Measurements from ENCODE around the gene CSF2RB.

Gene CSF2RB

DNA sequence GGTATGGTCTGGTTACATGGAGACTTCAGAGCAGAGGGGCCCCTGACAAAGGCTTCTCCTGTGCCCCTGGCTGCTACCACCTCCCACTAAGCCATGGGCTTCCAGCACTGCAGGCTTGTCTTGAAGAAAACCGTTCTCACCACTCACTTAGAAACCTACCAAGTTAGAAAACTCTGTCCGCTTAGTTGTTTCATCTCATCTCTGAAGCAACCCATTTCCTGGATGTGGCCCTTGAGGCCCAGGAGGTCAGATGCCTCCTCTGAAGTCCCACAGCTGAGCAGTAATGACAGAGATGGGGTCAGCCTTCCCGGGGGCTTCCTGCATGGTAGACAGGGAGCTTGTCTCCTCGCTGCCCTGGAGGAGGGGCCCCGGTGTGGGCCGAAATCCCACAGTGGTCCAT lies 12.9 kb downstream of the CSF2RB start:
- Histone ChIP-seq H3F3A (ENCODE audit: low read depth) (no peaks in the 10 kb centered on the region), H3K9me2 (replicated peaks; ENCODE audit: low read depth, low read length) (no peaks in the 10 kb centered on the region), H3K4me1 (ENCODE audit: insufficient read depth, low read length, poor library complexity, severe bottlenecking) (no peaks in the 10 kb centered on the region), H3K9me3 (ENCODE audit: insufficient read depth, low read depth, low read length) (no peaks in the 10 kb centered on the region), H3K4me2 (ENCODE audit: low read depth, low read length, poor library complexity, severe bottlenecking) (no peak overlapping the region), H3K27me3 (ENCODE audit: insufficient read depth, low read length, poor library complexity, severe bottlenecking) (no peaks in the 10 kb centered on the region), H4K20me1 (ENCODE audit: insufficient read depth, low read length, poor library complexity, severe bottlenecking) (no peaks in the 10 kb centered on the region), H2AFZ (ENCODE audit: low read length) (no peak overlapping the region), H3K4me3 (ENCODE audit: low read length, poor library complexity, severe bottlenecking) (no peak overlapping the region), H3K36me3 (ENCODE audit: insufficient read depth, low read length) (no peaks in the 10 kb centered on the region), H3K9ac (ENCODE audit: low read depth, low read length, poor library complexity, severe bottlenecking) (no peak overlapping the region), H3K79me2 (ENCODE audit: insufficient read depth, low read length) (no peaks in the 10 kb centered on the region)
- TF ChIP-seq, protein P1, sequence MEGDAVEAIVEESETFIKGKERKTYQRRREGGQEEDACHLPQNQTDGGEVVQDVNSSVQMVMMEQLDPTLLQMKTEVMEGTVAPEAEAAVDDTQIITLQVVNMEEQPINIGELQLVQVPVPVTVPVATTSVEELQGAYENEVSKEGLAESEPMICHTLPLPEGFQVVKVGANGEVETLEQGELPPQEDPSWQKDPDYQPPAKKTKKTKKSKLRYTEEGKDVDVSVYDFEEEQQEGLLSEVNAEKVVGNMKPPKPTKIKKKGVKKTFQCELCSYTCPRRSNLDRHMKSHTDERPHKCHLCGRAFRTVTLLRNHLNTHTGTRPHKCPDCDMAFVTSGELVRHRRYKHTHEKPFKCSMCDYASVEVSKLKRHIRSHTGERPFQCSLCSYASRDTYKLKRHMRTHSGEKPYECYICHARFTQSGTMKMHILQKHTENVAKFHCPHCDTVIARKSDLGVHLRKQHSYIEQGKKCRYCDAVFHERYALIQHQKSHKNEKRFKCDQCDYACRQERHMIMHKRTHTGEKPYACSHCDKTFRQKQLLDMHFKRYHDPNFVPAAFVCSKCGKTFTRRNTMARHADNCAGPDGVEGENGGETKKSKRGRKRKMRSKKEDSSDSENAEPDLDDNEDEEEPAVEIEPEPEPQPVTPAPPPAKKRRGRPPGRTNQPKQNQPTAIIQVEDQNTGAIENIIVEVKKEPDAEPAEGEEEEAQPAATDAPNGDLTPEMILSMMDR (conservative IDR thresholded peaks at IDR 0.05; ENCODE audit: low read length), result no peak
- no peak for TF ChIP-seq EZH2phosphoT487 (IDR thresholded peaks at IDR 0.05; ENCODE audit: borderline replicate concordance)

DNA sequence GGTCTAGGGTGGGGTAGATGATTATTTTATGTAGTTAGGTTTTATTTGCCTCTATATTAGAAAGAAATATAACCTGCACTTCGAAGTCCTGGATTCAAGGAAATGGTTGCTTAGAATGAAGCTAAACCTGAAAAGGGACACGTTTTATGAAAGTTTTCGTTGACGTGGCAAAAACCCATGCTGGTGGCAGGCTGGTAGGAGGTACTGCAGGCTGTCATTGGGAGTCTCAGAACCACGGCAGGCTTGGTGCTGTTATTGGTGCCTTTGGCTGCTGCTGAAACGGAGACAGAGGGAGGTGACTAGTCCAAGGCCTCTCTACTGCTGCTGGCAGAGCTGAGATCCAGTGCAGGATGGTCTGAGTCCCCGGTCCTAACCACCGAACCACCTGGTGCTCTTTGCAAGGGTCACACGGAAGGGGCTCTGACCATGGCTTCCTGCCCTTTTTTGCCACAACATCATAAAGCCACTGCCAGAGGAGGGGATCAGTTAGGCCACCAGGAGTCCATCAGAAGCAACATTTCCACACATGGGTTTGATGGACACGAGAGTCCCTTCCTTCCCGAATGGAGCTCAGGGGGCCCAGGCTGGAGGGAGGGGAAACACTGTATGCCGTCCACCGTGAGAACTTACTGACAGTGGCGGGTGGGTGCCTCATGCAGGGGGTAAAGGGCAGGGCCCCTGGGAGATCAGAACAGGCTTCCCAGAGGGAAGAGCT lies 13.4 kb downstream of the CSF2RB start:
- H3K4me2 ChIP-seq (ENCODE audit: low read depth, low read length, poor library complexity, severe bottlenecking), result no peak overlapping the region
- no peaks in the 10 kb centered on the region for H3K27me3 ChIP-seq (ENCODE audit: insufficient read depth, low read length, poor library complexity, severe bottlenecking)
- no peaks in the 10 kb centered on the region for H4K20me1 ChIP-seq (ENCODE audit: insufficient read depth, low read length, poor library complexity, severe bottlenecking)
- H3K9ac ChIP-seq (ENCODE audit: low read depth, low read length, poor library complexity, severe bottlenecking), result no peak overlapping the region
- H3K9me2 ChIP-seq (replicated peaks; ENCODE audit: low read depth, low read length), result no peaks in the 10 kb centered on the region
- no peaks in the 10 kb centered on the region for H3F3A ChIP-seq (ENCODE audit: low read depth)
- H2AFZ ChIP-seq (ENCODE audit: low read length), result no peak overlapping the region
- H3K9me3 ChIP-seq (ENCODE audit: insufficient read depth, low read depth, low read length), result no peaks in the 10 kb centered on the region
- no peaks in the 10 kb centered on the region for H3K36me3 ChIP-seq (ENCODE audit: insufficient read depth, low read length)
- no peaks in the 10 kb centered on the region for H3K4me1 ChIP-seq (ENCODE audit: insufficient read depth, low read length, poor library complexity, severe bottlenecking)
- no peak for TF ChIP-seq EZH2phosphoT487 (IDR thresholded peaks at IDR 0.05; ENCODE audit: borderline replicate concordance)
- H3K79me2 ChIP-seq (ENCODE audit: insufficient read depth, low read length), result no peaks in the 10 kb centered on the region
- no peak overlapping the region for H3K4me3 ChIP-seq (ENCODE audit: low read length, poor library complexity, severe bottlenecking)

DNA sequence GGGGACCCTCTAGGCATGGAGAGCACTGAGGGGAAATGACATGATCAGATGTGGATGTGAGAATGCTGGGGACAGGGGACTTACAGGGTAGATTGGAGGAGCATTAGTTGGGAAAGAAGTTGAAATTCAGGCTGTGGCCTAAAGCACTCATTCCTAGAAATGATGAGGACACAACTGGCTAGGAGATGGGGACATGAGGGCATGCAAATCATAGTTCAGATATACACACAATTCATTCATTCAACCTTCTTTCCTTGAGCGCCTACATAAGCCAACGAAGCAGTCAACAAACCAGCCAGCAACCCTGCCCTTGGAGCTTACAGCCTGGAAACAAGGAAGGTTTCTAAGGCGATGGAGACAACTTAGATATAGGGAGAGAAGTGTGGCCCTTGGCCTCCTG lies 14.2 kb downstream of the CSF2RB start:
- Histone ChIP-seq H3K27me3 (ENCODE audit: insufficient read depth, low read length, poor library complexity, severe bottlenecking) (no peaks in the 10 kb centered on the region), H3K79me2 (ENCODE audit: insufficient read depth, low read length) (no peaks in the 10 kb centered on the region), H3K36me3 (ENCODE audit: insufficient read depth, low read length) (no peaks in the 10 kb centered on the region), H2AFZ (ENCODE audit: low read length) (no peak overlapping the region), H3F3A (ENCODE audit: low read depth) (no peaks in the 10 kb centered on the region), H3K9ac (ENCODE audit: low read depth, low read length, poor library complexity, severe bottlenecking) (no peak overlapping the region), H4K20me1 (ENCODE audit: insufficient read depth, low read length, poor library complexity, severe bottlenecking) (no peaks in the 10 kb centered on the region), H3K9me3 (ENCODE audit: insufficient read depth, low read depth, low read length) (no peaks in the 10 kb centered on the region), H3K4me3 (ENCODE audit: low read length, poor library complexity, severe bottlenecking) (no peak overlapping the region), H3K4me1 (ENCODE audit: insufficient read depth, low read length, poor library complexity, severe bottlenecking) (no peaks in the 10 kb centered on the region), H3K4me2 (ENCODE audit: low read depth, low read length, poor library complexity, severe bottlenecking) (no peak overlapping the region), H3K9me2 (replicated peaks; ENCODE audit: low read depth, low read length) (no peaks in the 10 kb centered on the region)
- TF ChIP-seq EZH2phosphoT487 (IDR thresholded peaks at IDR 0.05; ENCODE audit: borderline replicate concordance), result no peak
- TF ChIP-seq, protein P1 (conservative IDR thresholded peaks at IDR 0.05; ENCODE audit: low read length), result no peak

DNA sequence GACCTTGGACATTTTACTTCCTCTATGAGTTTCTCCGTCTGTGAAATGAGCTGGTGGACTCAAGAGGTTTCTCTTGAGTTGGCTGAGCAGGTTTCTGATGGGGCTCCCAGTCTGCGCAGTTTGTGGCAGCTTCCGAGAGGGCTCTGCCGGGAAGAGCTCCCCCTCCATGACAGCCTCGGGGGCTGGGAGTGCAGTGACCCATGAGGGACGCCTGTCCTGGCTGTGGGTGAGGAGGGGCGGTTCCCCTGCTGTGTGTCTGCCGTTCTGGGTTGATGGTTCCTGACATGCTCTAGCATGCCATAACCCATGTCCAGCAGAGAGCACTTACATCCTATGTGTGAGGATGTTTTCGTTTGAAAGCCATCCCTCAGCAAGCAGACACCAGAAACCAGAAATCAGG lies 14.8 kb downstream of the CSF2RB start:
- Histone ChIP-seq H3K79me2 (ENCODE audit: insufficient read depth, low read length) (no peaks in the 10 kb centered on the region), H3K4me3 (ENCODE audit: low read length, poor library complexity, severe bottlenecking) (no peak overlapping the region), H4K20me1 (ENCODE audit: insufficient read depth, low read length, poor library complexity, severe bottlenecking) (no peaks in the 10 kb centered on the region), H3K4me2 (ENCODE audit: low read depth, low read length, poor library complexity, severe bottlenecking) (no peak overlapping the region), H3K27me3 (ENCODE audit: insufficient read depth, low read length, poor library complexity, severe bottlenecking) (no peaks in the 10 kb centered on the region), H2AFZ (ENCODE audit: low read length) (no peak overlapping the region), H3F3A (ENCODE audit: low read depth) (no peaks in the 10 kb centered on the region), H3K9me3 (ENCODE audit: insufficient read depth, low read depth, low read length) (no peaks in the 10 kb centered on the region), H3K9ac (ENCODE audit: low read depth, low read length, poor library complexity, severe bottlenecking) (no peak overlapping the region), H3K4me1 (ENCODE audit: insufficient read depth, low read length, poor library complexity, severe bottlenecking) (no peaks in the 10 kb centered on the region), H3K36me3 (ENCODE audit: insufficient read depth, low read length) (no peaks in the 10 kb centered on the region), H3K9me2 (replicated peaks; ENCODE audit: low read depth, low read length) (no peaks in the 10 kb centered on the region)
- TF ChIP-seq, protein P1 (conservative IDR thresholded peaks at IDR 0.05; ENCODE audit: low read length), result no peak
- no peak for TF ChIP-seq EZH2phosphoT487 (IDR thresholded peaks at IDR 0.05; ENCODE audit: borderline replicate concordance)

Measured in Loucy (cell line).